Bronchial epithelial cell (primary cell): ENCODE measurements around the gene FRMD4A. TPM values are rescaled to one million over a fixed set of nuclear protein-coding genes. Genes with fewer than 3 reads are reported as not detected.
"Not testable (repeated sequence)": the region's sequence is repeated elsewhere in the genome, so short reads cannot be mapped to it uniquely, and the experiment has no call there.

Experiments used
- DNase-seq: peaks from one replicate; pipeline ENCODE4 v3.0.0-alpha.2; 2010; ENCODE audit warnings: low read depth
- FAIRE-seq: peaks from 2 replicates; lab custom pipeline; 2011; peaks lifted over from hg19 to GRCh38; lab: Jason Lieb, UNC
- H3K27me3 ChIP-seq: 2 replicates; pipeline ENCODE4 v1.5.1; 2011; ENCODE audit warnings: low read length; ENCODE audit not compliant: control insufficient read depth, insufficient read depth
- H3K36me3 ChIP-seq: 2 replicates; pipeline ENCODE4 v1.5.1; 2011; ENCODE audit warnings: low read length; ENCODE audit not compliant: control insufficient read depth, insufficient read depth
- H3K4me3 ChIP-seq: 2 replicates; pipeline ENCODE4 v1.5.1; 2011; ENCODE audit warnings: mild to moderate bottlenecking, low read depth, low read length, control low read depth
- CTCF ChIP-seq: IDR thresholded peaks from 2 replicates; pipeline ENCODE4 v1.5.1; 2011; ENCODE audit warnings: mild to moderate bottlenecking, moderate library complexity, low read length, control low read depth, inconsistent platforms; ENCODE audit not compliant: insufficient read depth, severe bottlenecking
- total RNA-seq: library from RNA; depleted of rRNA; stranded (reverse); fragments of >200 nt; gene quantifications from 2 replicates; pipeline ENCODE4 v1.2.1, GENCODE V29; 2014

The FRMD4A gene
- total RNA-seq, 1 donor from 2014 or later = 3.2 TPM

GRCh38 chr10:14072541-14072940 lies 258.2 kb downstream of the FRMD4A start:
- H3K4me3 ChIP-seq = no peak overlapping the region
- no peaks in the 10 kb centered on the region for H3K36me3 ChIP-seq
- no peak for TF ChIP-seq CTCF
- DNase-seq (no peak), FAIRE-seq (no peak)
- no peaks in the 10 kb centered on the region for H3K27me3 ChIP-seq

- TF ChIP-seq CTCF = no peak
These were observed 258.8 kb downstream of the FRMD4A start for GRCh38 chr10:14071956-14072355.

GRCh38 chr10:14068601-14069250 lies 262.0 kb downstream of the FRMD4A start:
- FAIRE-seq = no peak
- no peaks in the 10 kb centered on the region for H3K36me3 ChIP-seq
- no peak for DNase-seq

More at GRCh38 chr10:14071956-14072355, 258.8 kb downstream of the FRMD4A start:
- Histone ChIP-seq H3K4me3 (no peak overlapping the region), H3K36me3 (no peaks in the 10 kb centered on the region), H3K27me3 (no peaks in the 10 kb centered on the region)
- DNase-seq = no peak
- FAIRE-seq = no peak

DNA sequence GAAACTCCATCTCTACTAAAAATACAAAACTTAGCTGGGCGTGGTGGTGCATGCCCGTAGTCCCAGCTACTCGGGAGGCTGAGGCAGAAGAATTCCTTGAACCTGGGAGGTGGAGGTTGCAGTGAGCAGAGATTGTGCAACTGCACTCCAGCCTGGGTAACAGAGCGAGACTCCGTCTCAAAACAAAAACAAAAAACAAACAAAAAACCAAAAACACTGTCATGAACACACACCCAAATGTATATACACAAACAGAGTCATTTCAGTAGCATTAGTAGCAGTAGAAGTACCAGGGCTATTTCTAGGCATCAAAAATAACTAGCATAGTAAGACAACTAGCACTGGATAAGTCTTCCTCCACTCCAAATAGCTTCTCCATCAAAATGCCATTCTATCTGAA lies 263.1 kb downstream of the FRMD4A start:
- not testable (repeated sequence) for DNase-seq, H3K36me3 ChIP-seq, H3K4me3 ChIP-seq, H3K27me3 ChIP-seq, FAIRE-seq

More at GRCh38 chr10:14068601-14069250, 262.0 kb downstream of the FRMD4A start:
- TF ChIP-seq CTCF = no peak
- Histone ChIP-seq H3K4me3 (no peak overlapping the region), H3K27me3 (no peaks in the 10 kb centered on the region)

- TF ChIP-seq CTCF = no peak
- no peak overlapping the region for H3K4me3 ChIP-seq
- no peaks in the 10 kb centered on the region for H3K27me3 ChIP-seq
- DNase-seq (no peak), FAIRE-seq (no peak)
- no peaks in the 10 kb centered on the region for H3K36me3 ChIP-seq
These were observed 264.6 kb downstream of the FRMD4A start for GRCh38 chr10:14066106-14066505.

- no peak for TF ChIP-seq CTCF
- FAIRE-seq (no peak), DNase-seq (no peak)
- H3K27me3 ChIP-seq = no peaks in the 10 kb centered on the region
- H3K36me3 ChIP-seq = no peaks in the 10 kb centered on the region
- no peak overlapping the region for H3K4me3 ChIP-seq
These were observed 267.0 kb downstream of the FRMD4A start for GRCh38 chr10:14063531-14064285.
